H1 (cell line): ENCODE results near the gene FCN2. TPM values are rescaled to one million over a fixed set of nuclear protein-coding genes. Genes with fewer than 3 reads are reported as not detected.

Experiments
- CTCF ChIA-PET: fragments of 300-600 bp; sonication (Branson Sonifier 250); formaldehyde crosslinking; loops from one replicate; lab custom pipeline; 2021; ENCODE audit not compliant: partially characterized antibody; lab: Charles Lee
- POLR2A ChIA-PET: fragments of 300-600 bp; sonication (Branson Sonifier 250); formaldehyde crosslinking; loops from one replicate; lab custom pipeline; 2021; ENCODE audit warnings: inconsistent platforms; ENCODE audit not compliant: partially characterized antibody; lab: Charles Lee
- DNase-seq, 2 experiments: peaks; one replicate each; pipeline versions ENCODE4 v3.0.0 to v3.0.0-alpha.2; 2010 to 2022; ENCODE audit warnings: low spot score in 2 of 2, low read depth in 1 of 2, mixed read lengths in 1 of 2
- FAIRE-seq: peaks from 2 replicates; lab custom pipeline; 2011; peaks lifted over from hg19 to GRCh38; lab: Jason Lieb, UNC
- H2AFZ ChIP-seq: 2 replicates; pipeline ENCODE4 v1.8.1; 2012; ENCODE audit warnings: low read length, inconsistent platforms
- H2AK5ac ChIP-seq: 2 replicates; pipeline ENCODE4 v1.6.1; 2013; ENCODE audit warnings: low read depth, low read length
- H2BK120ac ChIP-seq: replicated peaks from 2 replicates; pipeline ENCODE3; 2013; ENCODE audit warnings: low read depth, low read length, inconsistent platforms
- H2BK12ac ChIP-seq: 2 replicates; pipeline ENCODE4 v1.6.1; 2013; ENCODE audit warnings: low read depth, low read length
- H2BK15ac ChIP-seq: 2 replicates; pipeline ENCODE4 v1.6.1; 2013; ENCODE audit warnings: low read length
- H2BK20ac ChIP-seq: 2 replicates; pipeline ENCODE4 v1.6.1; 2013; ENCODE audit warnings: low read length
- H2BK5ac ChIP-seq: 2 replicates; pipeline ENCODE4 v1.6.1; 2013; ENCODE audit warnings: low read depth, low read length
- H3K14ac ChIP-seq: 2 replicates; pipeline ENCODE4 v1.6.1; 2013; ENCODE audit warnings: inconsistent platforms; ENCODE audit not compliant: insufficient read length
- H3K18ac ChIP-seq: 2 replicates; pipeline ENCODE4 v1.6.1; 2013; ENCODE audit warnings: low read length; ENCODE audit errors: extremely low read depth
- H3K23ac ChIP-seq: 2 replicates; pipeline ENCODE4 v1.6.1; 2013; ENCODE audit warnings: inconsistent platforms; ENCODE audit not compliant: insufficient read length
- H3K23me2 ChIP-seq: 2 replicates; pipeline ENCODE4 v1.6.1; 2013; ENCODE audit warnings: low read depth, low read length
- H3K27ac ChIP-seq: 2 replicates; pipeline ENCODE4 v1.6.1; 2011; ENCODE audit warnings: low read depth, low read length, inconsistent platforms
- H3K27me3 ChIP-seq, 4 experiments: replicated peaks in 1 of 4; 1 replicate in 1 of 4; 2 replicates in 3 of 4; pipeline versions ENCODE4 v1.6.1 to v1.8.1; 2011 to 2013; ENCODE audit warnings: low read length in 3 of 4, mild to moderate bottlenecking in 3 of 4, inconsistent platforms in 2 of 4, mixed read lengths in 2 of 4, moderate library complexity in 1 of 4; ENCODE audit not compliant: control insufficient read depth in 3 of 4, insufficient read depth in 3 of 4; ENCODE audit errors: extremely low read depth in 1 of 4
- H3K36me3 ChIP-seq, 4 experiments: 2 replicates each; pipeline versions ENCODE4 v1.6.1 to v1.8.1; 2011 to 2013; ENCODE audit warnings: mild to moderate bottlenecking in 4 of 4, low read length in 3 of 4, moderate library complexity in 2 of 4, control low read depth in 1 of 4, inconsistent platforms in 1 of 4; ENCODE audit not compliant: insufficient read depth in 4 of 4, control insufficient read depth in 2 of 4
- H3K4ac ChIP-seq: replicated peaks from 2 replicates; pipeline ENCODE3; 2013; ENCODE audit warnings: low read length, low read depth, mixed read lengths, inconsistent platforms; ENCODE audit not compliant: insufficient read length
- H3K4me1 ChIP-seq, 4 experiments: replicated peaks in 1 of 4; 1 replicate in 1 of 4; 2 replicates in 3 of 4; pipeline versions ENCODE4 v1.6.1 to v1.8.1; 2011 to 2013; ENCODE audit warnings: low read length in 3 of 4, inconsistent platforms in 2 of 4, mixed read lengths in 1 of 4; ENCODE audit not compliant: insufficient read depth in 4 of 4, control insufficient read depth in 3 of 4
- H3K4me2 ChIP-seq, 2 experiments: 2 replicates each; pipeline versions ENCODE4 v1.6.1 to v1.8.1; 2011 to 2013; ENCODE audit warnings: low read depth in 2 of 2, low read length in 2 of 2, control low read depth in 1 of 2, inconsistent platforms in 1 of 2, mild to moderate bottlenecking in 1 of 2; ENCODE audit not compliant: insufficient read depth in 1 of 2
- H3K4me3 ChIP-seq, 4 experiments: fragments of 200-600, 300-600 bp in 1 of 4; sonication (generic), shearing (Covaris generic), sonication (Bioruptor Twin) in 1 of 4; 2 replicates each; pipeline versions ENCODE4 v1.5.1 to v1.8.1; 2011 to 2016; ENCODE audit warnings: low read length in 4 of 4, low read depth in 3 of 4, control low read depth in 2 of 4, inconsistent platforms in 2 of 4, mild to moderate bottlenecking in 2 of 4, mixed read lengths in 1 of 4, moderate library complexity in 1 of 4; ENCODE audit not compliant: insufficient read depth in 2 of 4; ENCODE audit errors: extremely low read depth in 1 of 4
- H3K56ac ChIP-seq: replicated peaks from 2 replicates; pipeline ENCODE3; 2013; ENCODE audit warnings: low read depth, mild to moderate bottlenecking, mixed read lengths, low read length, inconsistent platforms; ENCODE audit not compliant: insufficient read length
- H3K79me1 ChIP-seq: 2 replicates; pipeline ENCODE4 v1.6.1; 2013; ENCODE audit warnings: low read depth, low read length, control low read depth
- H3K79me2 ChIP-seq, 2 experiments: 2 replicates each; pipeline versions ENCODE4 v1.6.1 to v1.8.1; 2012 to 2013; ENCODE audit warnings: low read length in 2 of 2, mild to moderate bottlenecking in 2 of 2, inconsistent platforms in 1 of 2; ENCODE audit not compliant: insufficient read depth in 2 of 2, control insufficient read depth in 1 of 2
- H3K9ac ChIP-seq, 4 experiments: replicated peaks in 1 of 4; 1 replicate in 1 of 4; 2 replicates in 3 of 4; pipeline versions ENCODE4 v1.6.1 to v1.8.1; 2011 to 2013; ENCODE audit warnings: low read depth in 3 of 4, low read length in 3 of 4, control low read depth in 2 of 4, mild to moderate bottlenecking in 2 of 4, moderate library complexity in 2 of 4, inconsistent platforms in 1 of 4; ENCODE audit errors: extremely low read depth in 1 of 4
- H3K9me3 ChIP-seq, 2 experiments: 2 replicates each; pipeline versions ENCODE4 v1.6.1 to v1.8.1; 2012 to 2013; ENCODE audit warnings: mild to moderate bottlenecking in 2 of 2, moderate library complexity in 2 of 2, control low read depth in 1 of 2, inconsistent platforms in 1 of 2, low read depth in 1 of 2, low read length in 1 of 2, mixed read lengths in 1 of 2; ENCODE audit not compliant: insufficient read depth in 2 of 2
- H4K20me1 ChIP-seq, 2 experiments: replicated peaks in 1 of 2; 2 replicates each; pipeline versions ENCODE3 to v1.8.1; 2011 to 2013; ENCODE audit warnings: inconsistent platforms in 2 of 2, low read length in 2 of 2, mild to moderate bottlenecking in 1 of 2; ENCODE audit not compliant: insufficient read depth in 2 of 2, control insufficient read depth in 1 of 2
- H4K5ac ChIP-seq: 2 replicates; pipeline ENCODE4 v1.6.1; 2013; ENCODE audit warnings: low read length, low read depth, mixed read lengths, inconsistent platforms; ENCODE audit not compliant: insufficient read length
- H4K8ac ChIP-seq: 2 replicates; pipeline ENCODE4 v1.8.0; 2013; ENCODE audit warnings: mild to moderate bottlenecking, moderate library complexity, low read length, inconsistent platforms; ENCODE audit not compliant: insufficient read depth; ENCODE audit errors: extremely low read depth
- H4K91ac ChIP-seq: replicated peaks from 2 replicates; pipeline ENCODE3; 2013; ENCODE audit warnings: low read length, mixed read lengths, inconsistent platforms; ENCODE audit not compliant: insufficient read length
- CBX5 ChIP-seq: fragments of 300-800, 300-1000 bp; sonication (generic); IDR thresholded peaks from 2 replicates; pipeline ENCODE4 v1.7.1; 2016; ENCODE audit warnings: antibody characterized with exemption, low read length, low read depth
- CREB1 ChIP-seq: IDR thresholded peaks from 2 replicates; pipeline ENCODE4 v1.6.1; 2012; ENCODE audit warnings: inconsistent platforms
- EP300 ChIP-seq, 2 experiments: IDR thresholded peaks; 1 replicate in 1 of 2; 2 replicates in 1 of 2; pipeline ENCODE4 v1.6.1; 2011 to 2012; ENCODE audit warnings: low read depth in 2 of 2, low read length in 2 of 2, mild to moderate bottlenecking in 2 of 2, borderline replicate concordance in 1 of 2, inconsistent platforms in 1 of 2, moderate library complexity in 1 of 2
- EZH2 ChIP-seq: fragments of 200-600 bp; sonication (generic); IDR thresholded peaks from 2 replicates; pipeline ENCODE4 v1.7.1; 2012; ENCODE audit warnings: low read depth, mild to moderate bottlenecking, moderate library complexity, low read length, inconsistent platforms; ENCODE audit not compliant: severe bottlenecking
- GTF2F1 ChIP-seq: IDR thresholded peaks from 2 replicates; pipeline ENCODE4 v1.6.1; 2012; ENCODE audit warnings: low read depth, low read length, improper control_type of control experiment, borderline replicate concordance
- JUN ChIP-seq: IDR thresholded peaks from 2 replicates; pipeline ENCODE4 v1.6.1; 2011; ENCODE audit warnings: low read depth, mild to moderate bottlenecking, improper control_type of control experiment, low read length
- RFX5 ChIP-seq: IDR thresholded peaks from 2 replicates; pipeline ENCODE4 v1.6.1; 2011; ENCODE audit warnings: low read depth, low read length, improper control_type of control experiment, borderline replicate concordance
- TAF1 ChIP-seq: IDR thresholded peaks from 2 replicates; pipeline ENCODE4 v1.6.1; 2011; ENCODE audit warnings: mild to moderate bottlenecking, low read depth, low read length
- TEAD4 ChIP-seq: IDR thresholded peaks from 2 replicates; pipeline ENCODE4 v1.6.1; 2012; ENCODE audit warnings: low read depth, low read length, inconsistent platforms, mixed read lengths
- WGBS, 2 experiments: shearing (Covaris generic) in 1 of 2; methylation state at CpG; one replicate each; pipeline versions ENCODE4 v1.1.6 to v1.1.7; 2013 to 2015; ENCODE audit warnings: low lambda C conversion rate in 2 of 2, mixed read lengths in 2 of 2, inconsistent platforms in 1 of 2, low coverage in 1 of 2, missing lambda C conversion rate in 1 of 2; ENCODE audit not compliant: insufficient replicate concordance in 2 of 2, insufficient coverage in 1 of 2, insufficient read length in 1 of 2; ENCODE audit errors: extremely low coverage in 1 of 2, missing lambda C conversion rate in 1 of 2; 5-methylcytosine and 5-hydroxymethylcytosine counted together
- polyA plus RNA-seq, 7 experiments: library from polyadenylated mRNA; depleted of rRNA in 3 of 7; stranded (reverse) in 5 of 7; unstranded in 2 of 7; fragments of >200 nt in 5 of 7; fragments of 200-250 nt in 2 of 7; gene quantifications; 1 replicate in 5 of 7; 2 replicates in 1 of 7; 4 replicates in 1 of 7; pipeline versions ENCODE4 v1.2.1 to v1.2.3, GENCODE V29; 2011 to 2013; ENCODE audit warnings: missing spikeins in 2 of 7, mixed read lengths in 2 of 7
- total RNA-seq: library from RNA; stranded (reverse); fragmentation: NEBNext Ultra II Directional; extraction: Animal tissue kit (Norgen Biotek cat#: 25700); gene quantifications from 2 replicates; pipeline ENCODE4 v1.2.1, GENCODE V29; 2021

The FCN2 gene
- total and polyA plus RNA-seq, 2 of the 8 experiments (the other 6 are each of a cell fraction or from before 2014, with no cell fraction given): not detected

DNA sequence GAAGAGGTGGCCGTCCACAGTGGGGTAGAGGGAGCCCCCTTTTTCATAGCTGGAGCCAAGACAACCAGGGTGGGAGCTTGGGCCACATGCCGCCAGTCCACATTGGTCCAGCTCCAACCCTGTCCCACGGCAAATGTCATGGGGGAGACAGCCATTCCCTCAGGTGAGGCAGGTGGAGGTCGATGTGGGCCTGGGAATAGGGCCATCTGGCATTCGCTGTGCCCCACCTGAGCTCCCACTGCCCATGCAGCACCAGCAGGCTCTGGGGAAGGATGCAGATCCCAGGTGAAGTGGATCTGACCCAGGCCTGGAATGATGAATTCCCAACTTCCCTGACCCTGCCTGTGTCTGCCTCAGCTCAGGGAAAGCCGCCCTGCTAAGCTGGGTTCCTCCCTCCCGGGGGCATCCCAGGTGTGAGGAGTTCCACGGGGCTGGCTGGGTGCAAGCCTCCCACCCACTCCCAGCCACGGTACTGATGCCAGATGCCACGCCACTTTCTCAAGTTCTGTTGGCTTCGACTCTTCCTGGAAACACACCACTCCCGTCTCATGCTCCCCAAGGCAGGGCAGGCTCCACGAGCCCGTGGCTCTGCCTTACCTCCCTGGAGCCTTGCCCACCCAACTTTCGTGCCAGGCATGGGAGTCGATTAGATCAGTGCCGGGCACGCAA, 25.2 kb upstream of the FCN2 start:
- Histone ChIP-seq H3K18ac (no peak overlapping the region; the same call in 1 of the 2 replicates), H4K91ac (no peak overlapping the region), H2BK20ac (no peak overlapping the region), H2BK120ac (no peak overlapping the region), H3K23me2 (no peaks in the 10 kb centered on the region), H3K4me2 (no peak overlapping the region), H2BK12ac (no peak overlapping the region), H3K4me1 (no peaks in the 10 kb centered on the region), H4K5ac (no peak overlapping the region), H4K8ac (no peak overlapping the region), H3K56ac (no peak overlapping the region), H3K4ac (no peak overlapping the region), H3K9me3 (peaks cover 9 to 18% of the 10 kb centered on the region in 2 experiments), H2BK15ac (no peak overlapping the region), H3K4me3 (no peak overlapping the region), H2AK5ac (no peak overlapping the region), H3K23ac (no peak overlapping the region), H4K20me1 (no peaks in the 10 kb centered on the region), H2AFZ (no peak overlapping the region), H3K27me3 (no peaks in the 10 kb centered on the region), H3K79me2 (no peaks in the 10 kb centered on the region), H2BK5ac (no peak overlapping the region), H3K9ac (no peak overlapping the region), H3K79me1 (no peaks in the 10 kb centered on the region), H3K27ac (no peak overlapping the region), H3K14ac (no peak overlapping the region), H3K36me3 (no peaks in the 10 kb centered on the region)
- FAIRE-seq (no peak), DNase-seq (no peak)
- 87% methylated on average over 18 of the region's 18 CpGs; no CpG with 5 or more reads in 1 of the 2 experiments for WGBS, 2 experiments
- TF ChIP-seq GTF2F1: no peak
- no peak for TF ChIP-seq TAF1
- TF ChIP-seq RFX5: no peak
- no peak for TF ChIP-seq CREB1
- TF ChIP-seq EP300 (IDR thresholded peaks at IDR 0.05; ENCODE audit: borderline replicate concordance in 1 of 2, low read depth in 2 of 2, low read length in 2 of 2): no peak
- no peak for TF ChIP-seq JUN
- no peak for TF ChIP-seq CBX5
- no peak for TF ChIP-seq EZH2
- no peak for TF ChIP-seq TEAD4
- CTCF ChIA-PET: interaction anchor here (1.0 to 1.1 kb wide), 2 partner anchors 10 to 127 kb away, joined by 3 read pairs; no protein-coding TSS in a partner anchor
- POLR2A ChIA-PET: no interaction called here
